Measurements from ENCODE around the gene ANKH. TPM values are rescaled to one million over a fixed set of nuclear protein-coding genes. Genes with fewer than 3 reads are reported as not detected.

ANKH gene
- total and polyA plus RNA-seq, 4 donors: 9.3 to 57.1 (median 37.4) TPM

DNA sequence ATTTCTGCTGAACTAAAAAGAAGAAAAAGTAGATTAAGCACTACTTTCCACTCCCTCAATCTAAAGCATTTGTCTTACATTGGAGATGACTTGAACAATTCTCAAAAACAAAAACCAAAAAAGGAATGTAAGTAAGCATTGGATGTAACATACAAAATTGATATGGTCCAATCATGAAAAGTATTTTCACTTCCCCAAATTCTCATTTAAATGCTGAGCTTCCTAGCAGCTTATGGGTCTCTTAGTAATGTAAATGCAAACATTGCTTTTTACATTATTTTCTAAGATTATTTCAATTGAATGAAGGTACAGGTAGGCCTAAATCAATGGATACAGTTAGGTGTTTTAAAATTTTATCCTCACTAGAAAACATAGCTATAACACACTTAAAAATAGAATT is 20.0 kb downstream of the ANKH start:
- H3K27me3 ChIP-seq (ENCODE audit: control insufficient read depth in 4 of 4, insufficient read depth in 4 of 4, low read length in 3 of 4): no peaks in the 10 kb centered on the region
- H3K4me3 ChIP-seq (ENCODE audit: low read depth in 1 of 3, low read length in 3 of 3): no peak overlapping the region
- no peak for DNase-seq (ENCODE audit: low spot score)
- no peak overlapping the region for H3K9ac ChIP-seq (ENCODE audit: low read depth in 1 of 2, low read length in 2 of 2)
- H3K9me3 ChIP-seq (ENCODE audit: control insufficient read depth in 4 of 4, low read length in 3 of 4): no peaks in the 10 kb centered on the region
- peaks cover 0 to 7% (median 1%) of the 10 kb centered on the region in 4 donors for H3K36me3 ChIP-seq (ENCODE audit: control insufficient read depth in 4 of 4, insufficient read depth in 3 of 4, low read depth in 1 of 4, low read length in 3 of 4)
- no peaks in the 10 kb centered on the region for H3K4me1 ChIP-seq (ENCODE audit: control insufficient read depth in 4 of 4, insufficient read depth in 4 of 4, low read length in 3 of 4)
- no peak overlapping the region for H3K27ac ChIP-seq (ENCODE audit: low read depth in 1 of 2, low read length in 2 of 2)
- TF ChIP-seq RAD21 (IDR thresholded peaks at IDR 0.05): no peak
- TF ChIP-seq JUND (IDR thresholded peaks at IDR 0.05): no peak
- TF ChIP-seq FOXA2 (IDR thresholded peaks at IDR 0.05): no peak
- TF ChIP-seq HNF4A (conservative IDR thresholded peaks at IDR 0.05): no peak
- TF ChIP-seq, protein P1, sequence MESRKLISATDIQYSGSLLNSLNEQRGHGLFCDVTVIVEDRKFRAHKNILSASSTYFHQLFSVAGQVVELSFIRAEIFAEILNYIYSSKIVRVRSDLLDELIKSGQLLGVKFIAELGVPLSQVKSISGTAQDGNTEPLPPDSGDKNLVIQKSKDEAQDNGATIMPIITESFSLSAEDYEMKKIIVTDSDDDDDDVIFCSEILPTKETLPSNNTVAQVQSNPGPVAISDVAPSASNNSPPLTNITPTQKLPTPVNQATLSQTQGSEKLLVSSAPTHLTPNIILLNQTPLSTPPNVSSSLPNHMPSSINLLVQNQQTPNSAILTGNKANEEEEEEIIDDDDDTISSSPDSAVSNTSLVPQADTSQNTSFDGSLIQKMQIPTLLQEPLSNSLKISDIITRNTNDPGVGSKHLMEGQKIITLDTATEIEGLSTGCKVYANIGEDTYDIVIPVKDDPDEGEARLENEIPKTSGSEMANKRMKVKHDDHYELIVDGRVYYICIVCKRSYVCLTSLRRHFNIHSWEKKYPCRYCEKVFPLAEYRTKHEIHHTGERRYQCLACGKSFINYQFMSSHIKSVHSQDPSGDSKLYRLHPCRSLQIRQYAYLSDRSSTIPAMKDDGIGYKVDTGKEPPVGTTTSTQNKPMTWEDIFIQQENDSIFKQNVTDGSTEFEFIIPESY (IDR thresholded peaks at IDR 0.05): no peak
- TF ChIP-seq TAF1 (conservative IDR thresholded peaks at IDR 0.05): no peak
- TF ChIP-seq GABPA (IDR thresholded peaks at IDR 0.05 in 1 of 2, conservative IDR thresholded peaks at IDR 0.05 in 1 of 2): no peak
- TF ChIP-seq HNF4G (IDR thresholded peaks at IDR 0.05): no peak
- no peak for TF ChIP-seq EGR1 (IDR thresholded peaks at IDR 0.05; ENCODE audit: low read depth in 2 of 2)
- TF ChIP-seq ATF3 (IDR thresholded peaks at IDR 0.05): no peak
- no peak for TF ChIP-seq RXRA (IDR thresholded peaks at IDR 0.05)
- no peak for TF ChIP-seq REST (IDR thresholded peaks at IDR 0.05)
- no peak for TF ChIP-seq FOXA1 (IDR thresholded peaks at IDR 0.05)
- TF ChIP-seq, protein P2, sequence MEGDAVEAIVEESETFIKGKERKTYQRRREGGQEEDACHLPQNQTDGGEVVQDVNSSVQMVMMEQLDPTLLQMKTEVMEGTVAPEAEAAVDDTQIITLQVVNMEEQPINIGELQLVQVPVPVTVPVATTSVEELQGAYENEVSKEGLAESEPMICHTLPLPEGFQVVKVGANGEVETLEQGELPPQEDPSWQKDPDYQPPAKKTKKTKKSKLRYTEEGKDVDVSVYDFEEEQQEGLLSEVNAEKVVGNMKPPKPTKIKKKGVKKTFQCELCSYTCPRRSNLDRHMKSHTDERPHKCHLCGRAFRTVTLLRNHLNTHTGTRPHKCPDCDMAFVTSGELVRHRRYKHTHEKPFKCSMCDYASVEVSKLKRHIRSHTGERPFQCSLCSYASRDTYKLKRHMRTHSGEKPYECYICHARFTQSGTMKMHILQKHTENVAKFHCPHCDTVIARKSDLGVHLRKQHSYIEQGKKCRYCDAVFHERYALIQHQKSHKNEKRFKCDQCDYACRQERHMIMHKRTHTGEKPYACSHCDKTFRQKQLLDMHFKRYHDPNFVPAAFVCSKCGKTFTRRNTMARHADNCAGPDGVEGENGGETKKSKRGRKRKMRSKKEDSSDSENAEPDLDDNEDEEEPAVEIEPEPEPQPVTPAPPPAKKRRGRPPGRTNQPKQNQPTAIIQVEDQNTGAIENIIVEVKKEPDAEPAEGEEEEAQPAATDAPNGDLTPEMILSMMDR (IDR thresholded peaks at IDR 0.05; ENCODE audit: low read depth, low read length, missing input control): no peak
- no peak for TF ChIP-seq SP1 (IDR thresholded peaks at IDR 0.05)
- TF ChIP-seq, protein P3, sequence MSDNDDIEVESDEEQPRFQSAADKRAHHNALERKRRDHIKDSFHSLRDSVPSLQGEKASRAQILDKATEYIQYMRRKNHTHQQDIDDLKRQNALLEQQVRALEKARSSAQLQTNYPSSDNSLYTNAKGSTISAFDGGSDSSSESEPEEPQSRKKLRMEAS (IDR thresholded peaks at IDR 0.05): no peak
- TF ChIP-seq NR2F2 (IDR thresholded peaks at IDR 0.05): no peak
- TF ChIP-seq YY1 (IDR thresholded peaks at IDR 0.05): no peak
